Measurements from ENCODE around the gene UQCRC1. TPM values are rescaled to one million over a fixed set of nuclear protein-coding genes. Genes with fewer than 3 reads are reported as not detected.

The UQCRC1 gene
- total RNA-seq, 4 donors from 2014 or later = 223 to 439 (median 295) TPM

GRCh38 chr3:48555949-48556795, 53.3 kb downstream of the UQCRC1 start:
- H3K9me3 ChIP-seq = no peaks in the 10 kb centered on the region
- no peak for TF ChIP-seq POLR2A (IDR thresholded peaks at IDR 0.05)
- no peak for TF ChIP-seq CTCF (IDR thresholded peaks at IDR 0.05)
- H3K27me3 ChIP-seq = no peaks in the 10 kb centered on the region
- H3K4me3 ChIP-seq (replicated peaks in 1 of 3) = peak overlapping the region in 1 of 3 donors; percentile 47
- no peak overlapping the region for H3K27ac ChIP-seq
- no peaks in the 10 kb centered on the region for H3K36me3 ChIP-seq
- peaks cover 23 to 30% of the 10 kb centered on the region in 2 donors for H3K4me1 ChIP-seq
- no peak for DNase-seq
- WGBS, 2 donors = 24 to 34% methylated on average over 17 to 20 of the region's 29 CpGs
- intact Hi-C loops (cut with DNase I) = no loop called here

DNA sequence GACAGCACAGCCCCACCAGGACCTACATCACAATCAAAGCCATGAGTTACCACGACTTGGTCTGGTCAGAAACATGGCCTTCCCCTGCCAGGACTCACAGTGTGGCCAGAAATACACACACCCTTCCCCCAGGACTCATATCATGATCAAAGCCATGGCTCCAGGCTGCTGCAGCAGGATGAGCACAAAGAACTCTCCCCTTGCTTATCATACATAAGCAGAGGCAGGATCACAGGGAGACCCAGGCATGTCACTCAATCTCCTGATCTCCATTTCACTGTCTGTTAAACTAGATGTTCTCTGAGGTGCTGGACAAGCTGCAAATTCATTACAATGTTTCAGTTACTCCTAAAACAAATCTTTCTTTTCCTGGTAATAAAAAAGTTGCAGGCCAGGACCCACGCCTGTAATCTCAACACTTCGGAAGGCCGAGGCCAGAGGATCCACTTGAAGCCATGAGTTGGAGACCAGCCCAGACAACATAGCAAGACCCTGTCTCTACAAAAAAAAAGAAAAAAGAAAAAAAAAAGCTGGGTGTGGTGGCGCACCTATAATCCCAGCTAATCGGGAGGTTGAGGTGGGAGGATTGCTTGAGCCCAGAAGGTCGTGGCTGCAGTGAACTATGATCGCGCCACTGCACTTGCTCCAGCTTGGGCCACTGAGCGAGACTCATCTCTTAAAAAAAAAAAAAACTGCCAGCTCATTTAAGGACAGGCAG, 54.1 kb downstream of the UQCRC1 start:
- intact Hi-C loops (cut with DNase I) = no loop called here
- peaks cover 16 to 22% of the 10 kb centered on the region in 2 donors for H3K4me1 ChIP-seq
- no peak overlapping the region for H3K27ac ChIP-seq
- H3K4me3 ChIP-seq (replicated peaks in 1 of 3) = no peak overlapping the region
- no peaks in the 10 kb centered on the region for H3K27me3 ChIP-seq
- 73 to 80% methylated on average over 10 of the region's 10 CpGs for WGBS, 2 donors
- H3K9me3 ChIP-seq = no peaks in the 10 kb centered on the region
- H3K36me3 ChIP-seq = no peaks in the 10 kb centered on the region
- DNase-seq = peak; percentile 26 to 48
- TF ChIP-seq POLR2A (IDR thresholded peaks at IDR 0.05) = no peak
- TF ChIP-seq CTCF (IDR thresholded peaks at IDR 0.05) = no peak

DNA sequence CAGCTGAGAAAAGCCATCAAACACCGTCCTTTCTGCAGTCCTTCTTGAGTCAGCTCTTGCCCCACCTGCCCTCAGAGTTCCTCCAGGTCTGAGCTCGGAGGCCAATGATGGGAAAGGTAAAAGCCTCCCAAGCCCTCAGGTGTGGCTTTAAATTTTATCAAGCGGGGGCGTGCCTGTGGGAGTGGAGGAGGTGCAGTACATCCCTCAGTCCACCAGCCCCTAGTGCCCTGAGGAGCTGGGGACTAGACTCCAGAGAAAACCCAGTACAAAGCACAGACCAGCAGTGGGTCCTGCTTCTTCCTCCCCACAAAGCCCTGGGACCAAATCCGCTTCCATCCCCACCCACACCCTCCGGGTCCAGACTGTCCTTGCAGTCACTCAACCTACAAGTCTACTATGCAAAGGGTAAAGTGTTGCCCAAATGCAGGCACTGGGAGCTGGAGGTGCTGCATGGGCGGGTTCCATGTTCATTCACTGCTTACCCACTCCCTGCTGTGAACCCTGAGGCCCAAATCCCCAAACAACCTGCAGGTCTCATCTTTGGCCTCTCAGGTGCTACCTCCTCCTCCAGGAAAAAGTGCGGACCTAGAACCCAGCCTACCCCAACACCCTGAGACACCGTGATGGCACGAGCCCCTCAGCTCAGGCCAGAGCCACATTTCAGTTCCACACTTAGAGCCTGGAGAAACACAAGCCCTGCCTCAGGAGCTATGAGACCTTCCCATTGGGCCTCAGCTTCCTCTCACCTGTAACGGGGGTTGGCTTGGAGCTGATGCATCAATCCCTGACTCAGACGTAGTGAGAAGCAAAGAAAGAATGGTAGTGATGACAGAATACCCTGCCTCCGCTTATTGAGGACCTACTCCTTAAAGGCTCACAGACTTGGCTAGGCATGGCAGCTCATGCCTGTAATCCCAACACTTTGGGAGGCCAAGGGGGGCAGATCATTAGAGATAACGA, 55.3 kb downstream of the UQCRC1 start:
- Histone ChIP-seq H3K27me3 (no peaks in the 10 kb centered on the region), H3K4me1 (peaks cover 15 to 16% of the 10 kb centered on the region in 2 donors), H3K4me3 (replicated peaks in 1 of 3) (no peak overlapping the region), H3K27ac (no peak overlapping the region), H3K36me3 (no peaks in the 10 kb centered on the region), H3K9me3 (no peaks in the 10 kb centered on the region)
- 82 to 87% methylated on average over 14 of the region's 14 CpGs for WGBS, 2 donors
- TF ChIP-seq POLR2A (IDR thresholded peaks at IDR 0.05) (no peak), CTCF (IDR thresholded peaks at IDR 0.05) (no peak)
- intact Hi-C loops (cut with DNase I) = no loop called here
- no peak for DNase-seq

GRCh38 chr3:48553361-48553760, 56.1 kb downstream of the UQCRC1 start:
- 92 to 94% methylated on average over 5 of the region's 5 CpGs for WGBS, 2 donors
- Histone ChIP-seq H3K4me1 (peaks cover 15 to 16% of the 10 kb centered on the region in 2 donors), H3K36me3 (no peaks in the 10 kb centered on the region), H3K4me3 (replicated peaks in 1 of 3) (no peak overlapping the region), H3K9me3 (no peaks in the 10 kb centered on the region), H3K27ac (no peak overlapping the region), H3K27me3 (no peaks in the 10 kb centered on the region)
- no peak for DNase-seq
- TF ChIP-seq POLR2A (IDR thresholded peaks at IDR 0.05) = no peak
- TF ChIP-seq CTCF (IDR thresholded peaks at IDR 0.05) = no peak
- intact Hi-C loops (cut with DNase I) = no loop called here

All from thyroid gland (tissue), 4 donors.